ENCODE data around the gene SLC8A2.

SLC8A2 gene

DNA sequence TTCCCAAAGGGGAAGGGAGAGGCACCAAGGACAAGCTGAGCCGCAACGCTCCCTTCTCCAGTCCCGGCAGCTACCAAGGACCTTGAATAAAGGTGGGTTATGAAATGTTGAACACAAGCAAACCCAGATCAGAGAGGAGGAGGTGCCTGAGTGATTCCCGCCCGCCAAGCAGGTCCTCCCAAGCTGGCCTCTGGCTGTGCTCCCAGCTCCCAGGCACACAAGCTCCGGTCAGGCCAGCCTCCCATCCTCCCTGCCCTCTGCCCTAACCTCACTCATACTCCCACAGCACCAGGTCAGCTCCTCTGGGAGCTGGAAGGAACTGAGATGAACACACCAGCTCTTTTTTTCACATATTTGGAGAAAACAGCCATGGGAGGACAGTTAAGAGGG is 39.4 kb upstream of the SLC8A2 start:
- H3K9me3 ChIP-seq (ENCODE audit: severe bottlenecking) = no peaks in the 10 kb centered on the region
- peaks cover 29% of the 10 kb centered on the region for H3K36me3 ChIP-seq
- peak overlapping the region; percentile 9; the same call in 1 of the 2 replicates for H3K4me3 ChIP-seq (ENCODE audit: low read depth, low read length)
- no peaks in the 10 kb centered on the region for H3K27me3 ChIP-seq (ENCODE audit: insufficient read depth, low read depth, severe bottlenecking)
- DNase-seq = no peak
- peak overlapping the region; percentile 98 for H3K27ac ChIP-seq
- TF ChIP-seq, protein P1, sequence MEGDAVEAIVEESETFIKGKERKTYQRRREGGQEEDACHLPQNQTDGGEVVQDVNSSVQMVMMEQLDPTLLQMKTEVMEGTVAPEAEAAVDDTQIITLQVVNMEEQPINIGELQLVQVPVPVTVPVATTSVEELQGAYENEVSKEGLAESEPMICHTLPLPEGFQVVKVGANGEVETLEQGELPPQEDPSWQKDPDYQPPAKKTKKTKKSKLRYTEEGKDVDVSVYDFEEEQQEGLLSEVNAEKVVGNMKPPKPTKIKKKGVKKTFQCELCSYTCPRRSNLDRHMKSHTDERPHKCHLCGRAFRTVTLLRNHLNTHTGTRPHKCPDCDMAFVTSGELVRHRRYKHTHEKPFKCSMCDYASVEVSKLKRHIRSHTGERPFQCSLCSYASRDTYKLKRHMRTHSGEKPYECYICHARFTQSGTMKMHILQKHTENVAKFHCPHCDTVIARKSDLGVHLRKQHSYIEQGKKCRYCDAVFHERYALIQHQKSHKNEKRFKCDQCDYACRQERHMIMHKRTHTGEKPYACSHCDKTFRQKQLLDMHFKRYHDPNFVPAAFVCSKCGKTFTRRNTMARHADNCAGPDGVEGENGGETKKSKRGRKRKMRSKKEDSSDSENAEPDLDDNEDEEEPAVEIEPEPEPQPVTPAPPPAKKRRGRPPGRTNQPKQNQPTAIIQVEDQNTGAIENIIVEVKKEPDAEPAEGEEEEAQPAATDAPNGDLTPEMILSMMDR (IDR thresholded peaks at IDR 0.05; ENCODE audit: low read depth, low read length) = no peak

DNA sequence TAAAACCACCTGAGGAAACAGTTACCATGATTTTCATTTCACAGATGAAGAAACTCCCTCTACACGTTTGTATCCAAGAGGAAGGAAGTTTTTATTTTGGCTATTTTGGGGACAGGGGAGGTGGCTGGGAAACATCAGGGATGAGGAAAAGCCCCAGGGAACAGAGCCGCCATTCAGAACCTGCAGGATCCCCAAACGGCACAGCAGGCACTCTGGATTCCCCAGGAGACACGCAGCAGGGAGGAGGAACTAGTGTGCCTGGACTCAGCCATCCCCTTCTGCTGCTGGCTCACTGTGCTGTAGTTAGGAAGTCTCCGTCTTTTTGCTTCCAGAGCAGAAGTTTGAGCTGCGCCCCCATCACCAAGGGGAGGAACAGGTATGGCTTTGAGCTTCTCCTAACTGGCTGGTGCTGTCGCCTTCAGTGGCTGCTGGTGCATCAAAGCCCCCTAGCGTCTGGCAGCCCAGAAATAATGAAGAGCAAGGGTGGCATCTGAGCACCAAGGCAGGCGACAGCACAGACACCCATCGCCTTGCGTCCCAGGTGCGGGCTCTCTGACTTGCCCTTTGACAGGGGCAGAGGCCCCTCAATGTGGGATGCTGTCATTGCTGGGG is 38.9 kb upstream of the SLC8A2 start:
- no peak overlapping the region for H3K4me3 ChIP-seq (ENCODE audit: low read depth, low read length)

DNA sequence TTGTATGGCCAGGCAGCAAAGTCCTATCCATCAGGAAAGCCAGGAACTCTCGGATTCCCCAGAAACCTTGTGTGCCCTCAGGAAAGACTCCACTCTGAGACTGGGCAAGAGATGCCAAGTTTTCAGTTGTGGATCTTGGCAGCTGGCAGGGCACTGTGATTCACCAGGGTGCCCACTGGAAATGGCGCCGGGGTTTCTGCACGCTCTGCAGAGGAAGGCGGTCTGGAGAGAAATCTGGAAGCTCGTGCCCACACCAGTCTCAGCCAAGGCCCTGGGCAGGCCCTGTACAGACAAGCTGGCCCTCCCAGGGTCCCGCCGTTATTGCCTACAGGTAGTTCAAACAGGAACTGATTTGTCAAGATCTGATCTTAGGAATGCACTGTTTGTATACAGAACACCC is 38.3 kb upstream of the SLC8A2 start:
- Histone ChIP-seq H3K27ac (peak overlapping the region; percentile 98), H3K27me3 (ENCODE audit: insufficient read depth, low read depth, severe bottlenecking) (no peaks in the 10 kb centered on the region), H3K36me3 (peaks cover 38% of the 10 kb centered on the region)

More for the DNA sequence above, 38.9 kb upstream of the SLC8A2 start:
- peaks cover 32% of the 10 kb centered on the region for H3K36me3 ChIP-seq
- no peak for DNase-seq
- TF ChIP-seq, protein P1 (IDR thresholded peaks at IDR 0.05; ENCODE audit: low read depth, low read length) = no peak
- H3K27me3 ChIP-seq (ENCODE audit: insufficient read depth, low read depth, severe bottlenecking) = no peaks in the 10 kb centered on the region
- no peaks in the 10 kb centered on the region for H3K9me3 ChIP-seq (ENCODE audit: severe bottlenecking)
- H3K27ac ChIP-seq = peak overlapping the region; percentile 98

DNA sequence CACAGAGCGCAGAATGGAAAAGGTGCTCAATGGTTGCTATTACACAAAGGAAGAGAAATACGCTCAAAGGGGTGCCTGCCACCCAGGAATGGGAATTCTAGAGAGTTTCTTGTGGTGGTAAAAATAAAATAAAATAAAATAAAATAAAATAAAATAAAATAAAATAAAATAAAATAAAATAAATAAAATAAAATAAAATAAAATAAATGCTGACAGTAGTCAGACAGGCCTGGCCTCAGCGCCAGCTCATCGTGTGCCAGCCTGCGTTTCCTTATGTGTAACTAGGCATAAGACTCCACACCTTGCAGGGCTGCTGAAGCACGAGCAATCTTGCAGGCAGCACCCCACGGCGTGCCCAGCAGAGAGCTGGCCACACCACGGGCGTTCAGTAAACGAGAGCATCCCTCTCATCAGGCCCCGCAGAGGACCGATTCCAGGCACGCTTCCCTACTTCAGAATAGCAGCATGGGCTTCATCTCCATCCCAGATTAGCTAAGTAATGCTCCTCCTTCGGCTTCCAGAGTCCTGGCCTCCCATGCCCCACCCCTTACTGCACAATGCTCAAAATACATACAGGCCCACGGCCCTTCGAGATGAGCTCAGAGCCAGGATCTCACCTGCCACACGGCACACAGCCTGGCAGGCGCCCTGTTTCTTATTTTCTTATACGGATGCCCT is 37.6 kb upstream of the SLC8A2 start:
- peak; percentile 58 for DNase-seq
- Histone ChIP-seq H3K27ac (peak overlapping the region; percentile 98), H3K36me3 (peaks cover 41% of the 10 kb centered on the region), H3K27me3 (ENCODE audit: insufficient read depth, low read depth, severe bottlenecking) (no peaks in the 10 kb centered on the region), H3K9me3 (ENCODE audit: severe bottlenecking) (no peaks in the 10 kb centered on the region), H3K4me3 (ENCODE audit: low read depth, low read length) (no peak overlapping the region)
- TF ChIP-seq, protein P1 (IDR thresholded peaks at IDR 0.05; ENCODE audit: low read depth, low read length) = no peak

More for the DNA sequence above, 38.3 kb upstream of the SLC8A2 start:
- DNase-seq = no peak
- no peaks in the 10 kb centered on the region for H3K9me3 ChIP-seq (ENCODE audit: severe bottlenecking)
- no peak overlapping the region for H3K4me3 ChIP-seq (ENCODE audit: low read depth, low read length)
- TF ChIP-seq, protein P1 (IDR thresholded peaks at IDR 0.05; ENCODE audit: low read depth, low read length) = no peak

DNA sequence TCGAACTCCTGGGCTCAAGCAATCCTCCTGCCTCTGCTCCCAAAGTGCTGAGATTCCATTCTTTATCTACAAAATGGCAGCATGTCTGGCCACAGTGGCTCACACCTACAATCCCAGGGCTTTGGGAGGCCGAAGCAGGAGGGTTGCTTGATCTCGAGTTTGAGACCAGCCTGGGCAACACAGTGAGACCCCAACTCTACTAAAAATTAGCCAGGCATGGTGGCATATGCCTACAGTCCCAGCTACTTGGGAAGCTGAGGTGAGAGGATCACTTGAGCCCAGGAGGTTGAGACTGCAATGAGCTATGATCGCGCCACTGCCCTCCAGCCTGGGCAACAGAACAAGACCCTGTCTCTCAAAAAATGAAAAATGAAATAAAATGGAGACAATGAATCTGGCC is 37.0 kb upstream of the SLC8A2 start:
- Histone ChIP-seq H3K27me3 (ENCODE audit: insufficient read depth, low read depth, severe bottlenecking) (no peaks in the 10 kb centered on the region), H3K27ac (peak overlapping the region; percentile 95), H3K4me3 (ENCODE audit: low read depth, low read length) (no peak overlapping the region), H3K36me3 (peaks cover 44% of the 10 kb centered on the region), H3K9me3 (ENCODE audit: severe bottlenecking) (no peaks in the 10 kb centered on the region)
- no peak for DNase-seq
- TF ChIP-seq, protein P1 (IDR thresholded peaks at IDR 0.05; ENCODE audit: low read depth, low read length) = no peak

Data from WERI-Rb-1 (cell line).